HepG2 (cell line): Measurements from ENCODE around the gene CD4. TPM values are rescaled to one million over a fixed set of nuclear protein-coding genes. Genes with fewer than 3 reads are reported as not detected.

ENCODE experiments used
- BCL6 ChIP-seq: IDR thresholded peaks from 2 replicates; pipeline ENCODE4 v1.6.1; 2016; ENCODE audit warnings: missing genetic modification reagents, missing compliant biosample characterization
- FOXM1 ChIP-seq: sonication (generic); formaldehyde crosslinking; IDR thresholded peaks from 2 replicates; pipeline ENCODE4 v1.5.0; 2020; ENCODE audit warnings: missing genetic modification reagents
- HDAC6 ChIP-seq: fragments of 200-600 bp; sonication (generic); IDR thresholded peaks from 2 replicates; pipeline ENCODE4 v1.7.0; 2017; ENCODE audit warnings: mild to moderate bottlenecking, antibody characterized with exemption, low read length, low read depth
- HHEX ChIP-seq: IDR thresholded peaks from 2 replicates; pipeline ENCODE4 v1.6.1; 2016; ENCODE audit warnings: control low read depth
- JUNB ChIP-seq: sonication (generic); formaldehyde crosslinking; IDR thresholded peaks from 2 replicates; pipeline ENCODE4 v1.8.0; 2022; ENCODE audit warnings: missing genetic modification reagents, mild to moderate bottlenecking, borderline replicate concordance
- KDM5A ChIP-seq: fragments of 200-600 bp; sonication (generic); IDR thresholded peaks from 2 replicates; pipeline ENCODE4 v1.7.0; 2018; ENCODE audit warnings: antibody characterized with exemption, mild to moderate bottlenecking, low read length, borderline replicate concordance
- KLF16 ChIP-seq, 2 experiments: sonication (generic) in 1 of 2; formaldehyde crosslinking in 1 of 2; IDR thresholded peaks; 2 replicates each; pipeline versions ENCODE4 v1.6.1 to v1.8.0; 2016 to 2023; ENCODE audit warnings: missing genetic modification reagents in 2 of 2, missing compliant biosample characterization in 1 of 2
- MEIS1 ChIP-seq: sonication (generic); formaldehyde crosslinking; IDR thresholded peaks from 2 replicates; pipeline ENCODE4 v1.9.0; 2021; ENCODE audit warnings: mild to moderate bottlenecking, missing genetic modification reagents, moderate library complexity, borderline replicate concordance
- MTF1 ChIP-seq: sonication (generic); formaldehyde crosslinking; IDR thresholded peaks from 2 replicates; pipeline ENCODE4 v1.5.0; 2020; ENCODE audit warnings: missing genetic modification reagents
- NFKBIZ ChIP-seq: IDR thresholded peaks from 2 replicates; pipeline ENCODE4 v1.6.1; 2018; ENCODE audit warnings: missing genetic modification reagents, missing compliant biosample characterization
- NR2F6 ChIP-seq, 2 experiments: IDR thresholded peaks; 2 replicates each; pipeline ENCODE4 v1.6.1; 2016; ENCODE audit warnings: antibody characterized with exemption in 1 of 2, mild to moderate bottlenecking in 1 of 2
- PRMT3 ChIP-seq: sonication (generic); formaldehyde crosslinking; IDR thresholded peaks from 2 replicates; pipeline ENCODE4 v1.8.1; 2022; ENCODE audit warnings: low read depth, mild to moderate bottlenecking, moderate library complexity, missing genetic modification reagents, borderline replicate concordance
- RERE ChIP-seq: IDR thresholded peaks from 2 replicates; pipeline ENCODE4 v1.6.1; 2016; ENCODE audit warnings: low read depth, missing genetic modification reagents, missing compliant biosample characterization
- SMAD3 ChIP-seq: sonication (generic); formaldehyde crosslinking; IDR thresholded peaks from 2 replicates; pipeline ENCODE4 v1.4.0; 2020; ENCODE audit warnings: missing genetic modification reagents
- SOX6 ChIP-seq, 2 experiments: fragments of 450-650 bp in 1 of 2; sonication (generic) in 1 of 2; formaldehyde crosslinking in 1 of 2; IDR thresholded peaks; 2 replicates each; pipeline versions ENCODE4 v1.4.0 to v1.6.1; 2017 to 2020; ENCODE audit warnings: antibody characterized with exemption in 1 of 2, mild to moderate bottlenecking in 1 of 2, missing genetic modification reagents in 1 of 2
- ZIK1 ChIP-seq: sonication (generic); formaldehyde crosslinking; IDR thresholded peaks from 2 replicates; pipeline ENCODE4 v1.5.0; 2020; ENCODE audit warnings: mild to moderate bottlenecking, low read depth, missing genetic modification reagents, borderline replicate concordance
- ZNF558 ChIP-seq: sonication (generic); formaldehyde crosslinking; IDR thresholded peaks from 2 replicates; pipeline ENCODE4 v1.9.0; 2022; ENCODE audit warnings: mild to moderate bottlenecking, missing genetic modification reagents, borderline replicate concordance
- ZNF674 ChIP-seq: sonication (generic); formaldehyde crosslinking; IDR thresholded peaks from 2 replicates; pipeline ENCODE4 v1.5.0; 2020; ENCODE audit warnings: low read depth, mild to moderate bottlenecking, missing genetic modification reagents
- ZSCAN22 ChIP-seq: sonication (generic); formaldehyde crosslinking; IDR thresholded peaks from 2 replicates; pipeline ENCODE4 v1.4.0; 2020; ENCODE audit warnings: mild to moderate bottlenecking, missing genetic modification reagents
- polyA plus RNA-seq, 8 experiments: library from polyadenylated mRNA; depleted of rRNA in 3 of 8; stranded (reverse) in 7 of 8; unstranded in 1 of 8; fragments of >200 nt; fragmentation: Illumina TruSeq in 4 of 8; extraction: Trizol in 4 of 8; gene quantifications; 2 replicates each; pipeline versions ENCODE4 v1.2.1 to v1.2.3, GENCODE V29; 2011 to 2016; ENCODE audit warnings: low read depth in 4 of 8, missing spikeins in 1 of 8, mixed read lengths in 1 of 8; ENCODE audit not compliant: insufficient read depth in 1 of 8
- total RNA-seq, 5 experiments: library from RNA; depleted of rRNA; stranded (reverse); fragments of >200 nt; fragmentation: Illumina TruSeq; extraction: Trizol; gene quantifications; 2 replicates each; pipeline ENCODE4 v1.2.3, GENCODE V29; 2016; ENCODE audit warnings: low read depth in 1 of 5
- TF ChIP-seq, protein P1 (sequence below): sonication (generic); formaldehyde crosslinking; IDR thresholded peaks from 2 replicates; pipeline ENCODE4 v1.5.1; 2020; ENCODE audit warnings: mild to moderate bottlenecking, moderate library complexity, missing genetic modification reagents

CD4 gene
- total and polyA plus RNA-seq, 2 of the 13 experiments (the other 11 are each of a cell fraction or from before 2014, with no cell fraction given): 0.07 to 0.95 TPM

DNA sequence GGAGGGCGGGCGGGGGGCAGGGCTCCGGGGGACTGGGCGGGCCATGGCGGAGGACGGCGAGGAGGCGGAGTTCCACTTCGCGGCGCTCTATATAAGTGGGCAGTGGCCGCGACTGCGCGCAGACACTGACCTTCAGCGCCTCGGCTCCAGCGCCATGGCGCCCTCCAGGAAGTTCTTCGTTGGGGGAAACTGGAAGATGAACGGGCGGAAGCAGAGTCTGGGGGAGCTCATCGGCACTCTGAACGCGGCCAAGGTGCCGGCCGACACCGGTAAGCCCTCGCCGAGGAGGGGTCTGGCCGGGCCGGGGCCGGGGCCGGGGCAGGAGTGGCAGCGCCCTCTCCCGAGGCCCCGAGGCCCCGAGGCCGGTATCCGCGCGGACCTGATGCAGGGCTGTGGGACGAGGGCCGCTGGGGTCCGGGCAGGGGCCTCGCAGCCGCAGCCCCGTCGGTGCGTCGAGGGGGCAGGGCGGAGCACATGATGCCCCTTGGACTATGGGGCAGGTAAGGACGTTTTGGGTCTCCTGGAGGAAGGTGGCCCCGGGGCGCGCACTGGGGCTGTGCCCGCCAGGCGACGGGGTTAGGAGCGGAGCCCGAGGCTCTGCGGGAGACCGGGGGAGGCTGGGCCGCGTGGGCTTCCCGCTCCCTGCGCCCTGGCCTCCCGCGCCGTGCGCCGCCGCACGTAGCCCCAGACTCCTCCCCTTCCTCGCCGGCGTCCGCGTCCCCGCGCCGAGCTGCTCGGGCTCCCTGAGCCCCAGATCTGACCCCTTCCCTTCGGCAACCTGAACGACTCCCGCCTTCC is 78.3 kb downstream of the CD4 start, which contains the start of gene TPI1 (continued):
- peak; percentile 70; the same call in 1 of the 2 replicates for TF ChIP-seq MTF1
- TF ChIP-seq, protein P1, sequence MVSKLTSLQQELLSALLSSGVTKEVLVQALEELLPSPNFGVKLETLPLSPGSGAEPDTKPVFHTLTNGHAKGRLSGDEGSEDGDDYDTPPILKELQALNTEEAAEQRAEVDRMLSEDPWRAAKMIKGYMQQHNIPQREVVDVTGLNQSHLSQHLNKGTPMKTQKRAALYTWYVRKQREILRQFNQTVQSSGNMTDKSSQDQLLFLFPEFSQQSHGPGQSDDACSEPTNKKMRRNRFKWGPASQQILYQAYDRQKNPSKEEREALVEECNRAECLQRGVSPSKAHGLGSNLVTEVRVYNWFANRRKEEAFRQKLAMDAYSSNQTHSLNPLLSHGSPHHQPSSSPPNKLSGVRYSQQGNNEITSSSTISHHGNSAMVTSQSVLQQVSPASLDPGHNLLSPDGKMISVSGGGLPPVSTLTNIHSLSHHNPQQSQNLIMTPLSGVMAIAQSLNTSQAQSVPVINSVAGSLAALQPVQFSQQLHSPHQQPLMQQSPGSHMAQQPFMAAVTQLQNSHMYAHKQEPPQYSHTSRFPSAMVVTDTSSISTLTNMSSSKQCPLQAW (CRISPR knock-in tag): 0 out of 2 replicates have a peak, but pooled peaks have one; percentile 6
- no peak for TF ChIP-seq HHEX (CRISPR knock-in tag)
- TF ChIP-seq ZNF558 (CRISPR knock-in tag): no peak; the same call in 1 of the 2 replicates
- TF ChIP-seq NR2F6 (IDR thresholded peaks at IDR 0.05): no peak
- peak; percentile 50; the same call in 1 of the 2 replicates for TF ChIP-seq NR2F6 (CRISPR knock-in tag; IDR thresholded peaks at IDR 0.05)
- TF ChIP-seq JUNB: 0 out of 2 replicates have a peak, but pooled peaks have one; percentile 61
- 0 out of 2 replicates have a peak, but pooled peaks have one; percentile 54 for TF ChIP-seq SMAD3 (CRISPR knock-in tag)
- TF ChIP-seq FOXM1 (CRISPR knock-in tag): 0 out of 2 replicates have a peak, but pooled peaks have one; percentile 72
- 0 out of 2 replicates have a peak, but pooled peaks have one; percentile 19 for TF ChIP-seq ZNF674
- 0 out of 2 replicates have a peak, but pooled peaks have one; percentile 60 for TF ChIP-seq HDAC6
- no peak for TF ChIP-seq KDM5A
- no peak for TF ChIP-seq MEIS1
- TF ChIP-seq ZIK1: no peak; the same call in 1 of the 2 replicates
- no peak for TF ChIP-seq ZSCAN22
- TF ChIP-seq BCL6: 0 out of 2 replicates have a peak, but pooled peaks have one; percentile 11
- no peak for TF ChIP-seq PRMT3
- no peak for TF ChIP-seq RERE (CRISPR knock-in tag)
- TF ChIP-seq SOX6 (IDR thresholded peaks at IDR 0.05): no peak
- 0 out of 2 replicates have a peak, but pooled peaks have one; percentile 24 for TF ChIP-seq SOX6 (CRISPR knock-in tag; IDR thresholded peaks at IDR 0.05)
- TF ChIP-seq KLF16 (CRISPR knock-in tag; IDR thresholded peaks at IDR 0.05): peak in 1 of 2 experiments; percentile 72; a peak in 1 of 4 replicates
- TF ChIP-seq NFKBIZ: no peak
